Prostate gland (tissue), 2 donors: ENCODE results near the gene HNRNPAB.
"Not testable (repeated sequence)": the region's sequence is repeated elsewhere in the genome, so short reads cannot be mapped to it uniquely, and the experiment has no call there.

Experiments
- CTCF ChIP-seq, 4 experiments: fragments of 200-600 bp in 2 of 4; fragments of 450-650 bp in 2 of 4; sonication (generic) in 2 of 4; IDR thresholded peaks; 1 replicate in 3 of 4; 2 replicates in 1 of 4; pipeline ENCODE4 v1.5.1; 2016 to 2019; ENCODE audit warnings: antibody characterized with exemption in 4 of 4, mild to moderate bottlenecking in 2 of 4, moderate library complexity in 2 of 4
- POLR2A ChIP-seq: fragments of 450-650 bp; IDR thresholded peaks from one replicate; pipeline ENCODE4 v1.6.1; 2016; ENCODE audit warnings: antibody characterized with exemption, mild to moderate bottlenecking
- POLR2AphosphoS5 ChIP-seq: sonication (generic); formaldehyde crosslinking; IDR thresholded peaks from one replicate; pipeline ENCODE4 v1.6.1; 2017; ENCODE audit warnings: antibody characterized with exemption

GRCh38 chr5:178229111-178229510 lies 24.8 kb downstream of the HNRNPAB start:
- TF ChIP-seq CTCF (IDR thresholded peaks at IDR 0.05); POLR2A; POLR2AphosphoS5: not testable (repeated sequence)
